ENCODE measurements around the gene TXNDC2.
"Not testable (repeated sequence)": the region's sequence is repeated elsewhere in the genome, so short reads cannot be mapped to it uniquely, and the experiment has no call there.

Gene TXNDC2

DNA sequence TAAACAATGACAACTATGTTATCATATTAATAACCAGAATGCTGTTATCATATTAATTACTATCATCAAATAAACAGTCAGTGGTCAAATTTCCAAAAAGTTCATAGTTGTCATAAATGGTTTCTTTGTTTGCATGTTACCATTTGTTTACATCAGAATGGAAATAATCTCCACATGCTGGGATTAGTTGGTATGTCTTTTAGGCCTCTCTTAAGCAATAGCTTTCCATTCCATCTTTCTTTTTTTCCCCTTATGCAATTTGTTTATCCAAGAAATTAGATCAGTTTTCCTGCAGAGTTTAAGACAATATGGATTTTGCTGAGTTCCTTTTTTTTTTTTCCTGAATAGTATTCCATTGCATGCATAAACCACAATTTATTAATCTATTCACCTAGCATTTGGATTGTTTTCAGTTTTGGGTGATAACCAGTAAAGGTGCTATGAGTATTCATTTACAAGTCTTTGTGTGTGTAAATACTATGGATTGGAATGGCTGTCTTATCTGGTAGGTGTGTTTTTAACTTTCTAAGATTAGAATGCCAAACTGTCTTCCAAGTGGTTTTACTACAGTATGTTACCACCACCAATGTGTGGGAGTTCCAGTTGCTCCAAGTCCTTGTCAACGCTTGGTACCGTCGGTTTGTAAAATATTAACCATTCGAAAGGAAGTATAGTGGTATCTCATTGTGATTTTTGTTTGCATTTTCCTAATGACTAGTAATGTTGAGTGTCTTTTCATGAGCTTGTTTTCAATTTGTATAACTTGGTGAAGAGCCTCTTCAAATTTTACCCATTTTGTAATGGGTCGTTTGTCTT, 33.3 kb upstream of the TXNDC2 start:
- DNase-seq (ENCODE audit: low read depth), result no peak
- H3K4me3 ChIP-seq (ENCODE audit: low read depth, low read length), result no peak overlapping the region
- TF ChIP-seq, protein P1, sequence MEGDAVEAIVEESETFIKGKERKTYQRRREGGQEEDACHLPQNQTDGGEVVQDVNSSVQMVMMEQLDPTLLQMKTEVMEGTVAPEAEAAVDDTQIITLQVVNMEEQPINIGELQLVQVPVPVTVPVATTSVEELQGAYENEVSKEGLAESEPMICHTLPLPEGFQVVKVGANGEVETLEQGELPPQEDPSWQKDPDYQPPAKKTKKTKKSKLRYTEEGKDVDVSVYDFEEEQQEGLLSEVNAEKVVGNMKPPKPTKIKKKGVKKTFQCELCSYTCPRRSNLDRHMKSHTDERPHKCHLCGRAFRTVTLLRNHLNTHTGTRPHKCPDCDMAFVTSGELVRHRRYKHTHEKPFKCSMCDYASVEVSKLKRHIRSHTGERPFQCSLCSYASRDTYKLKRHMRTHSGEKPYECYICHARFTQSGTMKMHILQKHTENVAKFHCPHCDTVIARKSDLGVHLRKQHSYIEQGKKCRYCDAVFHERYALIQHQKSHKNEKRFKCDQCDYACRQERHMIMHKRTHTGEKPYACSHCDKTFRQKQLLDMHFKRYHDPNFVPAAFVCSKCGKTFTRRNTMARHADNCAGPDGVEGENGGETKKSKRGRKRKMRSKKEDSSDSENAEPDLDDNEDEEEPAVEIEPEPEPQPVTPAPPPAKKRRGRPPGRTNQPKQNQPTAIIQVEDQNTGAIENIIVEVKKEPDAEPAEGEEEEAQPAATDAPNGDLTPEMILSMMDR (IDR thresholded peaks at IDR 0.05; ENCODE audit: low read depth, low read length, missing control alignments), result no peak

DNA sequence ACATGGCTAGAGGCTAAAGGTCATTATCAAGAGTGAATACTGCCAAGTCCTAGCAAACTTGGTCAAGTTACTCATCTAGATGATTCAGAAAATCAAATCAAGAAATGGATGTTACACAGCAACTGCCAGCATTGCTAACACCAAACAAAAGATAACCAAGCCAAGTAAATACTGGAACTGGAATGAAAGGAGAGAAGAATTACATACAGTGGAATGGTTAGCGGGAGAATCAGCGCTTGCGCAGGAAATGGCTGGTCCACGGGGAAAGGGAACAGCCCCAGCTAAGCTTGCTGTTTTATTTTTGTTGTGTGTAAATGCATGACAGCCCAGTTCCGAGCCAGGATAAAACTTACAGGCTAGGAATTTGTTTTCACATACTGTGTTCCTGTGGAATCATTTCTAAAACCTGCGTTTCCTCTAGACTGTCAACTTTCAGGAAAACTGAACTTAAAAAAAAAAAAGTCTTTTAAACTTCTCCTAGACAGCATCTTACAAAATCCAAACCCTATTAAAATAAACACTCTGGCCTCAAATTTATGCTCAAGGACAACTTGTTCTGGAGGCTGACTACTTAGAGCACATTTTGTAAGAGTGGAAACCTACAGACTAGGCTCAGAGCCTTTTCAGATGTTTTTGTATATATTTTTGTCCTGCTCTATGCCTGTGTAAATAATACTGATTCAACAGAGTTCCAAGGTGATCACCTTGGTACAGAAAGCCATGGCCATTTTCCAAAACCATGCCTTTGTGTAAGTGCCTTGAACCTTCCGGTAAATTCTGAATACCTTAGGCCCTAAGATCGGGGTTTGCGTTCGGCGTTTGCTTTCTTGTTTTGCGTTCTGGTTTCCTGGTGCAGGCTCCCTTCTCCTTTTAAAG, 30.7 kb upstream of the TXNDC2 start:
- no peak for DNase-seq (ENCODE audit: low read depth)
- H3K4me3 ChIP-seq (ENCODE audit: low read depth, low read length), result no peak overlapping the region
- TF ChIP-seq, protein P1 (IDR thresholded peaks at IDR 0.05; ENCODE audit: low read depth, low read length, missing control alignments), result no peak

DNA sequence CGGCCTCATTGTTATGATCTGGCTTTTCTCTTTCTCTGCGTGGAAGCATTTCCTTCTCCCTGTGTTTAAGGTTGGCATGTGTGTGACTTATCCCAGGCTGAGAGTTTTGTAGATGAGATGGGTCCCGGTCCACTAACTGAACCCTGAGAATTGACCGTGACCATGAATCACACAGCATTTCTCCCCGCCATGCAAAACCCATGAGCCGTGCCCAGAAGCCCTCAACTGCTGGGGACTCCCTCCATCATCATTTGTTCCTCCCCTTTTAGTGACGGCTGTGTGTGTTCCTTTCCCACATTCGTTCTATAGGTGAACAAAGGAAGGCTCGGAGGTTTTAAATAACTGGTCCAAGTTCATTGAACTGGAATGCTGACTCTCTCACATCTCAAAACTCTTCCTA, 30.1 kb upstream of the TXNDC2 start:
- H3K4me3 ChIP-seq (ENCODE audit: low read depth, low read length), result no peak overlapping the region
- DNase-seq (ENCODE audit: low read depth), result no peak
- TF ChIP-seq, protein P1 (IDR thresholded peaks at IDR 0.05; ENCODE audit: low read depth, low read length, missing control alignments), result no peak

DNA sequence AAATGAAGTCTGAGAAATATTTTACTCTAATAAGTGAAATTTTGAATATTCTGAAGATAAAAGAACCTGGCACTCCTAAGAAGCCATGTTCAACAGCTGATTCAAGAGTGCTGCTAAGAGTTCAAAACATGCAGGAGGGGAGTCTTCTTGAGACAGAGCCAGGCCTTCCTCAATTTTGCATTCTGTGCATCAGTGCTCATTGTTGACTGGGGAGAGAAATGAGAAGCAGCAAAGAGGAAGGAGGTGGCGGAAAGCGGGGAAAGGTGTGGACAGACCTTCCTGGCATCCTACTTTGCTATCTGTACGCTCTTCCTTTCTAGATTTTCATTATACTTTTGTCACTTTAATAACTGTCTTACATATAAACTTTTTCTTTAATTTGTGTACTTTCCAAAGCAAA, 29.7 kb upstream of the TXNDC2 start:
- H3K4me3 ChIP-seq (ENCODE audit: low read depth, low read length), result no peak overlapping the region
- no peak for DNase-seq (ENCODE audit: low read depth)
- TF ChIP-seq, protein P1 (IDR thresholded peaks at IDR 0.05; ENCODE audit: low read depth, low read length, missing control alignments), result no peak

DNA sequence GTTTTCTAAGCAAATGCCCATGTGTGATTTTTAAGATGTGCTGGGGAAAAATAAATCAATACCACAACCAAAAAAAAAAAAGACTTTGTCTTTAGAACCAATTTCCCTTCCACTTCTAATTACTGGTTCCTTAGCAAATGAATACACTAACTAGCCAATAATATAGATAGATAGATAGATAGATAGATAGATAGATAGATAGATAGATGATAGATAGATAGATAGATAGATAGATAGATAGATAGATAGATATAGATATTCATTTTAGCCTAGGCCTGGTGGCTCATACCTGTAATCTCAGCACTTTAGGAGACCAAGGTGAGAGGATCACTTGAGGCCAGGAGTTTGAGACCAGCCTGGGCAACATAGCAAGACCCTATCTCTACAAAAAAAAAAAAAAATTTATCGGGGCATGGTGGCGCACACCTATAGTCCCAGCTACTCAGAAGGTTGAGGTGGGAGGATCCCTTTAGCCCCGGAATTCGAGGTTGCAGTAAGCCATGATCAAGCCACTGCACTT, 28.2 kb upstream of the TXNDC2 start:
- not testable (repeated sequence) for H3K4me3 ChIP-seq (ENCODE audit: low read depth, low read length); DNase-seq (ENCODE audit: low read depth)

DNA sequence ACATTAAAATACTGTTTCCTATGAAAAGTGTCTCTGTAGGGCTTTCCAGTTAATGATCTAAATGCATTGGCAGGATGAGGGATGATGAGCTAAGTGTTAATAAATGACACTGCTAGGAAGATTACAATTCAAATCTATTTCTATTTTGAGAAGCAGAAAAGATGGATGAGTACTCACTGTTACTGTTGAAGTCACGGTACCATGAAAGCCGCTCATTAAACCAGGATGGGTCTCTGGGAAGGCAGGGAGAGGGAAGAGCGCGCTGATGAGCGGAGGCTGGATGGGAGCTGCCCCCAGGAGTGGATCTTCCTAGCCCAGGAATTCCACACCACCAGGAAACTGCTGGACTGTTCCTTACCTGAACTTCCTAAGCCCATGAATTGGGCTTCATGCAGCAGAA, 27.1 kb upstream of the TXNDC2 start:
- no peak for DNase-seq (ENCODE audit: low read depth)
- TF ChIP-seq, protein P1 (IDR thresholded peaks at IDR 0.05; ENCODE audit: low read depth, low read length, missing control alignments), result no peak
- H3K4me3 ChIP-seq (ENCODE audit: low read depth, low read length), result no peak overlapping the region

DNA sequence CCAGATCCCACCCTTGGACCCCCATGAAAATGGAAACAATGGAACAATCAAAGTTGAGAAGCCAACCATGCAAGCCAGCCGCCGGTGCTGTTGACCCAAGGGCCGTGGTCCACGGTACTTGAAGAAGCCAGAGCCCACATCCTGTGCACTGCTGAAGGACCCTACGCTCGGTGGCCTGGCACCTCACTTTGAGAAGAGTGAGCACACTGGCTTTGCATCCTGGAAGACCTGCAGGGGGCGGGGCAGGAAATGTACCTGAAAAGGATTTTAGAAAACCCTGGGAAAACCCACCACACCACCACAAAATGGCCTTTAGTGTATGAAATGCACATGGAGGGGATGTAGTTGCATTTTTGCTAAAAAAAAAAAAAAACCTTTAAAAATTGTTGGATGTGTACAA, 26.5 kb upstream of the TXNDC2 start:
- no peak overlapping the region for H3K4me3 ChIP-seq (ENCODE audit: low read depth, low read length)
- no peak for DNase-seq (ENCODE audit: low read depth)
- TF ChIP-seq, protein P1 (IDR thresholded peaks at IDR 0.05; ENCODE audit: low read depth, low read length, missing control alignments), result no peak
